K562 (cell line): Measurements from ENCODE around the gene ALDH16A1. TPM values are rescaled to one million over a fixed set of nuclear protein-coding genes. Genes with fewer than 3 reads are reported as not detected.
A peak's percentile ranks its signal among the peaks of the same experiment; 100 is the strongest.

Experiments
- ELF1 ChIP-seq: fragments of 200-800 bp; sonication (Bioruptor generic); IDR thresholded peaks from 2 replicates; pipeline ENCODE4 v1.6.1; 2016; ENCODE audit warnings: missing genetic modification characterization, missing compliant biosample characterization
- GTF2F1 ChIP-seq: IDR thresholded peaks from 2 replicates; pipeline ENCODE4 v1.6.1; 2011; ENCODE audit warnings: low read depth, low read length, improper control_type of control experiment
- KAT8 ChIP-seq: fragments of 450-650 bp; IDR thresholded peaks from 2 replicates; pipeline ENCODE4 v1.6.1; 2016; ENCODE audit warnings: low read depth, mild to moderate bottlenecking
- MTA2 ChIP-seq: fragments of 450-650 bp; IDR thresholded peaks from 2 replicates; pipeline ENCODE4 v1.6.1; 2016; ENCODE audit warnings: low read depth
- NFRKB ChIP-seq: fragments of 450-650 bp; IDR thresholded peaks from 2 replicates; pipeline ENCODE4 v1.6.1; 2016; ENCODE audit warnings: low read depth
- POLR2G ChIP-seq: fragments of 200-400 bp; formaldehyde crosslinking; IDR thresholded peaks from 2 replicates; pipeline ENCODE4 v1.6.1; 2017; ENCODE audit warnings: low read depth, mild to moderate bottlenecking, antibody characterized with exemption, low read length, moderate library complexity
- ZNF124 ChIP-seq: sonication (generic); formaldehyde crosslinking; IDR thresholded peaks from 2 replicates; pipeline ENCODE4 v1.8.1; 2022; ENCODE audit warnings: missing genetic modification reagents
- ZNF143 ChIP-seq: sonication (generic); formaldehyde crosslinking; IDR thresholded peaks from 2 replicates; pipeline ENCODE4 v1.9.0; 2022; ENCODE audit warnings: mild to moderate bottlenecking, missing genetic modification reagents
- ZNF175 ChIP-seq: fragments of 200-800 bp; sonication (Bioruptor generic); IDR thresholded peaks from 2 replicates; pipeline ENCODE4 v1.6.1; 2016; ENCODE audit warnings: low read depth, mild to moderate bottlenecking, missing genetic modification characterization, missing compliant biosample characterization
- ZNF444 ChIP-seq: fragments of 250-450 bp; sonication (Bioruptor Pico); IDR thresholded peaks from 2 replicates; pipeline ENCODE4 v1.4.0; 2020; ENCODE audit warnings: mild to moderate bottlenecking, moderate library complexity
- polyA plus RNA-seq, 8 experiments: library from polyadenylated mRNA; depleted of rRNA in 4 of 8; stranded (reverse) in 5 of 8; unstranded in 3 of 8; fragments of >200 nt; fragmentation: Nextera tagmentation in 2 of 8; fragmentation: Illumina TruSeq in 1 of 8; extraction: Ambion mirVana in 2 of 8; extraction: Trizol in 1 of 8; gene quantifications; 2 replicates each; pipeline versions ENCODE4 v1.2.1 to v1.2.3, GENCODE V29; 2011 to 2014; ENCODE audit warnings: inconsistent platforms in 1 of 8, missing spikeins in 1 of 8
- total RNA-seq, 7 experiments: library from RNA; depleted of rRNA in 6 of 7; stranded (reverse); fragments of >200 nt in 6 of 7; fragmentation: Illumina TruSeq in 2 of 7; extraction: Trizol in 2 of 7; gene quantifications; 2 replicates each; pipeline versions ENCODE4 v1.2.1 to v1.2.3, GENCODE V29; 2011 to 2021; ENCODE audit warnings: low replicate concordance in 1 of 7
- TF ChIP-seq, protein P1 (sequence below), 3 experiments: fragments of 200-800 bp in 1 of 3; sonication (Bioruptor generic) in 1 of 3; sonication (generic) in 1 of 3; formaldehyde crosslinking in 1 of 3; IDR thresholded peaks; 2 replicates each; pipeline versions ENCODE4 v1.6.1 to v1.8.0; 2016 to 2022; ENCODE audit warnings: mild to moderate bottlenecking in 2 of 3, missing compliant biosample characterization in 2 of 3, missing genetic modification characterization in 2 of 3, missing genetic modification reagents in 1 of 3
- TF ChIP-seq, protein P2 (sequence below): fragments of 250-450 bp; sonication (Bioruptor Pico); IDR thresholded peaks from 2 replicates; pipeline ENCODE4 v1.5.0; 2020; ENCODE audit warnings: mild to moderate bottlenecking, borderline replicate concordance
- TF ChIP-seq, protein P3 (sequence below): fragments of 450-650 bp; formaldehyde crosslinking; conservative IDR thresholded peaks from 2 replicates; pipeline ENCODE4 v1.4.0; 2022; ENCODE audit warnings: mild to moderate bottlenecking, missing genetic modification characterization
- TF ChIP-seq, protein P4 (sequence below): fragments of 450-650 bp; IDR thresholded peaks from 2 replicates; pipeline ENCODE4 v1.7.0; 2016; ENCODE audit warnings: borderline replicate concordance
- TF ChIP-seq, protein P5 (sequence below): fragments of 450-650 bp; IDR thresholded peaks from 2 replicates; pipeline ENCODE4 v1.6.1; 2018; ENCODE audit warnings: mild to moderate bottlenecking, low read depth; ENCODE audit not compliant: partially characterized antibody
- TF ChIP-seq, protein P6 (sequence below): IDR thresholded peaks from 3 replicates; pipeline ENCODE4 v1.6.1; 2011; ENCODE audit warnings: borderline replicate concordance, mild to moderate bottlenecking; ENCODE audit not compliant: insufficient read length, insufficient read depth

The ALDH16A1 gene
- total and polyA plus RNA-seq, 9 of the 15 experiments (the other 6 are each of a cell fraction or from before 2014, with no cell fraction given): 2.2 to 52.2 (median 7.6) TPM

DNA sequence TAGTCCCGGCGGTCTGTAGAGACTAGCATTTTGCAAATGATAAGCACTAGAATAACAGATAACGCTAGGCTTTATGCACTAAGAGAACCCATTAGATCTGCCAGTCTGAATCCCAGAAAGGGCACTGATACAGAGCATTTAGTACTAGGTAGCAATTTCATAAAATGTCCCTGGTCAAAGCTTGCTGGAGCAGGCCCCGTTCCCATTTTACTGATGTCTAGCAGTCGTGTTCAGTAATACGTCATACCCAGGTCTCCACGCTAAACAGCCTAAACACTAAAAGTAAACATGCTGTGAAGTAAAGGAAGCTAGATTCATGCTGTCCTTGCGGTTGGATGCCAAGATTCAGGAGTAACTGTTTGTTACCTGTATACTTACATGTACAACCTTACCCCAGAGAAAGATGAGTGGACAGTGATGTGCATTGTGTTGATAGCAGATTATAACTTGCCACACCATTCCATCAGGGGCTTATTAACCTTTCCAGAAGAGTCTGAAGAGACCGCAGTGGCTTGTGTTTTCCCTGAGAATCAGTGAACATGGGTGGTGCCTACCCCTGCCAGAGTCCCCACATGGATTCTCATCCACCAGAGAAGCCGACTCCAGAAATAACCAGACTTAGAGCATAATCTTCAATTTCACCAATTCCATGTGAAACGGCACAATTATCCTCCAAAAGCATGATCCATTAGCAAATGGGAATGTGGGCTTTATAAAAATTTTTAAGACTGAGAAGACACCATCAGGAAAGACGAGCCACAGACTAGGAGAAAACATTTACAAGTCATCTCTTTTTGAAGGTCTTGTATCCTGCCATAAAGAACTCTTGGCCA is 39.8 kb downstream of the ALDH16A1 start (continued):
- TF ChIP-seq, protein P1, sequence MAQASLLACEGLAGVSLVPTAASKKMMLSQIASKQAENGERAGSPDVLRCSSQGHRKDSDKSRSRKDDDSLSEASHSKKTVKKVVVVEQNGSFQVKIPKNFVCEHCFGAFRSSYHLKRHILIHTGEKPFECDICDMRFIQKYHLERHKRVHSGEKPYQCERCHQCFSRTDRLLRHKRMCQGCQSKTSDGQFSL (CRISPR knock-in tag; IDR thresholded peaks at IDR 0.05): no peak
- TF ChIP-seq, protein P1 (tag; IDR thresholded peaks at IDR 0.05): no peak
- TF ChIP-seq, protein P2, sequence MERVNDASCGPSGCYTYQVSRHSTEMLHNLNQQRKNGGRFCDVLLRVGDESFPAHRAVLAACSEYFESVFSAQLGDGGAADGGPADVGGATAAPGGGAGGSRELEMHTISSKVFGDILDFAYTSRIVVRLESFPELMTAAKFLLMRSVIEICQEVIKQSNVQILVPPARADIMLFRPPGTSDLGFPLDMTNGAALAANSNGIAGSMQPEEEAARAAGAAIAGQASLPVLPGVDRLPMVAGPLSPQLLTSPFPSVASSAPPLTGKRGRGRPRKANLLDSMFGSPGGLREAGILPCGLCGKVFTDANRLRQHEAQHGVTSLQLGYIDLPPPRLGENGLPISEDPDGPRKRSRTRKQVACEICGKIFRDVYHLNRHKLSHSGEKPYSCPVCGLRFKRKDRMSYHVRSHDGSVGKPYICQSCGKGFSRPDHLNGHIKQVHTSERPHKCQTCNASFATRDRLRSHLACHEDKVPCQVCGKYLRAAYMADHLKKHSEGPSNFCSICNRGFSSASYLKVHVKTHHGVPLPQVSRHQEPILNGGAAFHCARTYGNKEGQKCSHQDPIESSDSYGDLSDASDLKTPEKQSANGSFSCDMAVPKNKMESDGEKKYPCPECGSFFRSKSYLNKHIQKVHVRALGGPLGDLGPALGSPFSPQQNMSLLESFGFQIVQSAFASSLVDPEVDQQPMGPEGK (CRISPR knock-in tag): no peak
- TF ChIP-seq POLR2G (no peak; the same call in none of the 2 replicates), ELF1 (no peak), KAT8 (no peak), ZNF143 (no peak), ZNF444 (CRISPR knock-in tag) (0 out of 2 replicates have a peak, but pooled peaks have one; percentile 13), ZNF175 (no peak), MTA2 (no peak), ZNF124 (CRISPR knock-in tag) (no peak), NFRKB (no peak), GTF2F1 (no peak)
- TF ChIP-seq, protein P3, sequence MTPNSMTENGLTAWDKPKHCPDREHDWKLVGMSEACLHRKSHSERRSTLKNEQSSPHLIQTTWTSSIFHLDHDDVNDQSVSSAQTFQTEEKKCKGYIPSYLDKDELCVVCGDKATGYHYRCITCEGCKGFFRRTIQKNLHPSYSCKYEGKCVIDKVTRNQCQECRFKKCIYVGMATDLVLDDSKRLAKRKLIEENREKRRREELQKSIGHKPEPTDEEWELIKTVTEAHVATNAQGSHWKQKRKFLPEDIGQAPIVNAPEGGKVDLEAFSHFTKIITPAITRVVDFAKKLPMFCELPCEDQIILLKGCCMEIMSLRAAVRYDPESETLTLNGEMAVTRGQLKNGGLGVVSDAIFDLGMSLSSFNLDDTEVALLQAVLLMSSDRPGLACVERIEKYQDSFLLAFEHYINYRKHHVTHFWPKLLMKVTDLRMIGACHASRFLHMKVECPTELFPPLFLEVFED (CRISPR knock-in tag): peak; percentile 87
- TF ChIP-seq, protein P4, sequence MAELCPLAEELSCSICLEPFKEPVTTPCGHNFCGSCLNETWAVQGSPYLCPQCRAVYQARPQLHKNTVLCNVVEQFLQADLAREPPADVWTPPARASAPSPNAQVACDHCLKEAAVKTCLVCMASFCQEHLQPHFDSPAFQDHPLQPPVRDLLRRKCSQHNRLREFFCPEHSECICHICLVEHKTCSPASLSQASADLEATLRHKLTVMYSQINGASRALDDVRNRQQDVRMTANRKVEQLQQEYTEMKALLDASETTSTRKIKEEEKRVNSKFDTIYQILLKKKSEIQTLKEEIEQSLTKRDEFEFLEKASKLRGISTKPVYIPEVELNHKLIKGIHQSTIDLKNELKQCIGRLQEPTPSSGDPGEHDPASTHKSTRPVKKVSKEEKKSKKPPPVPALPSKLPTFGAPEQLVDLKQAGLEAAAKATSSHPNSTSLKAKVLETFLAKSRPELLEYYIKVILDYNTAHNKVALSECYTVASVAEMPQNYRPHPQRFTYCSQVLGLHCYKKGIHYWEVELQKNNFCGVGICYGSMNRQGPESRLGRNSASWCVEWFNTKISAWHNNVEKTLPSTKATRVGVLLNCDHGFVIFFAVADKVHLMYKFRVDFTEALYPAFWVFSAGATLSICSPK: no peak
- TF ChIP-seq, protein P5, sequence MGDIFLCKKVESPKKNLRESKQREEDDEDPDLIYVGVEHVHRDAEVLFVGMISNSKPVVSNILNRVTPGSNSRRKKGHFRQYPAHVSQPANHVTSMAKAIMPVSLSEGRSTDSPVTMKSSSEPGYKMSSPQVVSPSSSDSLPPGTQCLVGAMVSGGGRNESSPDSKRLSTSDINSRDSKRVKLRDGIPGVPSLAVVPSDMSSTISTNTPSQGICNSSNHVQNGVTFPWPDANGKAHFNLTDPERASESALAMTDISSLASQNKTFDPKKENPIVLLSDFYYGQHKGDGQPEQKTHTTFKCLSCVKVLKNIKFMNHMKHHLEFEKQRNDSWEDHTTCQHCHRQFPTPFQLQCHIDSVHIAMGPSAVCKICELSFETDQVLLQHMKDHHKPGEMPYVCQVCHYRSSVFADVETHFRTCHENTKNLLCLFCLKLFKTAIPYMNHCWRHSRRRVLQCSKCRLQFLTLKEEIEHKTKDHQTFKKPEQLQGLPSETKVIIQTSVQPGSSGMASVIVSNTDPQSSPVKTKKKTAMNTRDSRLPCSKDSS: no peak
- TF ChIP-seq, protein P6, sequence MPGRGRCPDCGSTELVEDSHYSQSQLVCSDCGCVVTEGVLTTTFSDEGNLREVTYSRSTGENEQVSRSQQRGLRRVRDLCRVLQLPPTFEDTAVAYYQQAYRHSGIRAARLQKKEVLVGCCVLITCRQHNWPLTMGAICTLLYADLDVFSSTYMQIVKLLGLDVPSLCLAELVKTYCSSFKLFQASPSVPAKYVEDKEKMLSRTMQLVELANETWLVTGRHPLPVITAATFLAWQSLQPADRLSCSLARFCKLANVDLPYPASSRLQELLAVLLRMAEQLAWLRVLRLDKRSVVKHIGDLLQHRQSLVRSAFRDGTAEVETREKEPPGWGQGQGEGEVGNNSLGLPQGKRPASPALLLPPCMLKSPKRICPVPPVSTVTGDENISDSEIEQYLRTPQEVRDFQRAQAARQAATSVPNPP: no peak
